ENCODE data around the gene ENSA.
A peak's percentile ranks its signal among the peaks of the same experiment; 100 is the strongest.
"Not testable (repeated sequence)": the region's sequence is repeated elsewhere in the genome, so short reads cannot be mapped to it uniquely, and the experiment has no call there.

ENSA gene

GRCh38 chr1:150575518-150576366 lies 53.7 kb downstream of the ENSA start:
- no peak for TF ChIP-seq CTCF (IDR thresholded peaks at IDR 0.05; ENCODE audit: low read depth, low read length)
- peak overlapping the region; percentile 95 for H3K4me3 ChIP-seq (ENCODE audit: low read depth, low read length)

- TF ChIP-seq CTCF (IDR thresholded peaks at IDR 0.05; ENCODE audit: low read depth, low read length) = no peak
- H3K4me3 ChIP-seq (ENCODE audit: low read depth, low read length) = peak overlapping the region; percentile 95
Measured at GRCh38 chr1:150575072-150575489, 54.3 kb downstream of the ENSA start.

- peak overlapping the region; percentile 95 for H3K4me3 ChIP-seq (ENCODE audit: low read depth, low read length)
- TF ChIP-seq CTCF (IDR thresholded peaks at IDR 0.05; ENCODE audit: low read depth, low read length) = no peak
Measured at GRCh38 chr1:150574260-150575071, 54.9 kb downstream of the ENSA start.

- not testable (repeated sequence) for H3K4me3 ChIP-seq (ENCODE audit: low read depth, low read length)
Measured at GRCh38 chr1:150573648-150574071, 55.8 kb downstream of the ENSA start.

GRCh38 chr1:150572918-150573647 lies 56.3 kb downstream of the ENSA start:
- no peak for TF ChIP-seq CTCF (IDR thresholded peaks at IDR 0.05; ENCODE audit: low read depth, low read length)
- H3K4me3 ChIP-seq (ENCODE audit: low read depth, low read length) = no peak overlapping the region

Measured in WI38 (cell line).